Peyer's patch (tissue), 4 donors: Measurements from ENCODE around the gene PKMYT1.

ENCODE experiments used
- POLR2A ChIP-seq, 2 donors: fragments of 450-650 bp; IDR thresholded peaks; one replicate each; pipeline ENCODE4 v1.5.1; 2017; ENCODE audit warnings: antibody characterized with exemption in 2 of 2, mild to moderate bottlenecking in 2 of 2, moderate library complexity in 2 of 2
- TF ChIP-seq, protein P1 (sequence below), 6 experiments: fragments of 450-650 bp in 4 of 6; fragments of 200-600 bp in 2 of 6; sonication (generic) in 1 of 6; IDR thresholded peaks; one replicate each; pipeline ENCODE4 v1.5.1; 2017 to 2019; ENCODE audit warnings: antibody characterized with exemption in 6 of 6, mild to moderate bottlenecking in 3 of 6, moderate library complexity in 1 of 6

GRCh38 chr16:2987286-2987685, 7.0 kb upstream of the PKMYT1 start:
- TF ChIP-seq, protein P1, sequence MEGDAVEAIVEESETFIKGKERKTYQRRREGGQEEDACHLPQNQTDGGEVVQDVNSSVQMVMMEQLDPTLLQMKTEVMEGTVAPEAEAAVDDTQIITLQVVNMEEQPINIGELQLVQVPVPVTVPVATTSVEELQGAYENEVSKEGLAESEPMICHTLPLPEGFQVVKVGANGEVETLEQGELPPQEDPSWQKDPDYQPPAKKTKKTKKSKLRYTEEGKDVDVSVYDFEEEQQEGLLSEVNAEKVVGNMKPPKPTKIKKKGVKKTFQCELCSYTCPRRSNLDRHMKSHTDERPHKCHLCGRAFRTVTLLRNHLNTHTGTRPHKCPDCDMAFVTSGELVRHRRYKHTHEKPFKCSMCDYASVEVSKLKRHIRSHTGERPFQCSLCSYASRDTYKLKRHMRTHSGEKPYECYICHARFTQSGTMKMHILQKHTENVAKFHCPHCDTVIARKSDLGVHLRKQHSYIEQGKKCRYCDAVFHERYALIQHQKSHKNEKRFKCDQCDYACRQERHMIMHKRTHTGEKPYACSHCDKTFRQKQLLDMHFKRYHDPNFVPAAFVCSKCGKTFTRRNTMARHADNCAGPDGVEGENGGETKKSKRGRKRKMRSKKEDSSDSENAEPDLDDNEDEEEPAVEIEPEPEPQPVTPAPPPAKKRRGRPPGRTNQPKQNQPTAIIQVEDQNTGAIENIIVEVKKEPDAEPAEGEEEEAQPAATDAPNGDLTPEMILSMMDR (IDR thresholded peaks at IDR 0.05): no peak
- no peak for TF ChIP-seq POLR2A (IDR thresholded peaks at IDR 0.05)
